Measurements from ENCODE around the gene TOMM40L.
A peak's percentile ranks its signal among the peaks of the same experiment; 100 is the strongest.
"Not testable (repeated sequence)": the region's sequence is repeated elsewhere in the genome, so short reads cannot be mapped to it uniquely, and the experiment has no call there.

The TOMM40L gene

GRCh38 chr1:161257109-161257508, 31.2 kb downstream of the TOMM40L start:
- not testable (repeated sequence) for DNase-seq (ENCODE audit: low read depth)

- DNase-seq (ENCODE audit: low read depth): peak; percentile 32
Measured at GRCh38 chr1:161258439-161259344, 32.8 kb downstream of the TOMM40L start, which contains the start of gene PCP4L1. TSS of gene PCP4L1 (plus strand) at chr1:161258745. CDS start at chr1:161258975, 230 bp downstream.

- no peak for DNase-seq (ENCODE audit: low read depth)
Measured at GRCh38 chr1:161259345-161259702, 33.5 kb downstream of the TOMM40L start.

DNA sequence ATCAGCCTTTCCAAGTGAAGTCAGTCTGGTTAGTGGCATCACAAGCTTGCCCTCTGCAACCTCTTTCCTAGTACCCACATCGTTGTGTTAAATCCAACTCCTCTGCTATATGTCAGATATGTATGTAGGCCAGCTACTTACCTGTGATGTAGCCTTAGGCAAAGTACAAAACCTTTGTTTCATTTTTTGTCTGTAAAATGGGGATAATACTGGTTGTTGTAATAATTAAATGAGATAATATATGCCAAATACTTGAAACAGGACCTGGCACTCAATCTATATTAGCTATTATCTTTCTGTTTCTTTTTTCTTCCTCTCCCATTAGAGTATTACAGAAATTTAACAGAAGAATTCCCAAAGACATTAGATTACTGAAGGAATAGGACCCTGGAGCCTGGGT, 33.9 kb downstream of the TOMM40L start:
- no peak for DNase-seq (ENCODE audit: low read depth)

- no peak for DNase-seq (ENCODE audit: low read depth)
Measured at GRCh38 chr1:161260376-161261260, 34.8 kb downstream of the TOMM40L start.

DNA sequence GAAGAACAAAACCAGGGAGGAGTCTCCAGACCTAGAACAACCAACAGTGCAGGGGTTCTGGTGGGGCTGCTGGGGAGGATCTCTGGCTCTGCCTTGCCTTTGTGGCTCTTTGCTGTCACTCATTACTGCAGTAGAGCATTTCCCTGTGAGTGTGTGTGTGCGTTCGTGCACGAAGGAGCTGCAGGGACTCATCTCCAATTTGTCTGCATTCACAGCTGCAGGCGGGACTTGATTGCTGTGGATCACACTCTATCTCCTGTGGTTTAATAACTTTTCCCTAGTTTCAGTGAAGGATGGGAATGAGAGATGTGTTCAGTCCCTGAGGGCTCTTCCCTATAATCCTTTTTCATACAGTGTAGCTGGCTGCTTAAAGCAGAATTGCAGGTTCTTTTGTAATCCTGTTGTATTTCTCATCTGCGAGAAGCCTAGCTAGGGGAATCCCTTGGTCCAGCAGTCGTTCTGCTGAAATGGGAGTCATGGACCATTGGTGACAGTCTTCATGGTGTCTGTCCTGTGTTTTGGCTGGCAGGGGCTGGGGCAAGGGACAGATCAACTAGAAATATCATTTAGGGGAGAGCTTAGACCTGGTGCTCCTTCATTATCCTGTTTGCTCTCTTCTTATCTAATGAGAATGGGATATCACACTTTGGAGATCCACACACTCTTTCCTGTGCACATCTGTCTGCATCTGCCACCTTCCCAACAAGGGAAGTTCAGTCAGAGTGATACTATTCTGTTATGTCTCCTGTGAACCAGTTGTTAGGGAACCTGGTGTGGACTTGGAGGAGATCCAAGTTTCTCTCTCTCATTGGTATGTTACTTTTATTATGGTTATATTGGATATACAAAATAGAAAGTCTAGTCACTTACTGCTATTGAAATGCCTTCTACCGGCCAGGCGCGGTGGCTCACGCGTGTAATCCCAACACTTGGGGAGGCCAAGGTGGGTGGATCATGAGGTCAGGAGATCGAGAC, 35.7 kb downstream of the TOMM40L start:
- no peak for DNase-seq (ENCODE audit: low read depth)

GRCh38 chr1:161265305-161265704, 39.4 kb downstream of the TOMM40L start:
- DNase-seq (ENCODE audit: low read depth): no peak

- no peak for DNase-seq (ENCODE audit: low read depth)
Measured at GRCh38 chr1:161266202-161266601, 40.3 kb downstream of the TOMM40L start.

- DNase-seq (ENCODE audit: low read depth): no peak
Measured at GRCh38 chr1:161266836-161267235, 41.0 kb downstream of the TOMM40L start.

DNA sequence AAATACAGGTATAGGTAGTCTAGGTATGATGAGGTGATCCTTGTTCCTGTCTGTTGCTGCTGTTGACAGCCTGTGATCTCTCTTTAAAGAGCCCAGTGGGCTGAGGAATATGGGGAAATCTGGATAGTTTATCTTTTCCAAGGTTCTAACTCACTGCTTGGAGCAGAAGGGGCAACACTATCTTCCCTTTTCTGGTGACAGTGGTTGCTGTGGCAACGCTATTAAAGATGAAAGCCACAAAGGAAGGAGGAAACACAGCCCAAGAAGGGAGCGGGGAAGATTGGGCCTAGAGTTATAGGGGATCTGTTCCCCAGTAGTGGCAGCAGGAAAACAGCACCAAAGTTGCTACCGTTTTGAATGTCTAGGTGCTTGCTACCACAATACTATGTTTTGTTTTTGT, 41.5 kb downstream of the TOMM40L start:
- no peak for DNase-seq (ENCODE audit: low read depth)

- no peak for DNase-seq (ENCODE audit: low read depth)
Measured at GRCh38 chr1:161273402-161273801, 47.5 kb downstream of the TOMM40L start.

- no peak for DNase-seq (ENCODE audit: low read depth)
Measured at GRCh38 chr1:161274874-161275273, 49.0 kb downstream of the TOMM40L start.
